GM12864 (cell line): ENCODE results near the gene CCL19.

Source experiments
- DNase-seq: peaks from one replicate; pipeline ENCODE4 v3.0.0-alpha.2; 2011; ENCODE audit warnings: low read depth
- H3K4me3 ChIP-seq: 2 replicates; pipeline ENCODE4 v1.5.1; 2011; ENCODE audit warnings: mild to moderate bottlenecking, low read depth, low read length, control low read depth
- CTCF ChIP-seq: IDR thresholded peaks from 2 replicates; pipeline ENCODE4 v1.5.1; 2011; ENCODE audit warnings: low read depth, mild to moderate bottlenecking, moderate library complexity, low read length, control low read depth, inconsistent platforms; ENCODE audit errors: missing control alignments

The CCL19 gene

GRCh38 chr9:34710023-34710422, 18.9 kb upstream of the CCL19 start, which contains the start of gene CCL21:
CCL21 (minus strand) TSS chr9:34710136; CDS start chr9:34710066, 70 bp downstream.
- H3K4me3 ChIP-seq, result no peak within 1 kb of the TSS
- no peak for DNase-seq
- TF ChIP-seq CTCF, result no peak

GRCh38 chr9:34709196-34709978, 18.3 kb upstream of the CCL19 start:
- no peak for TF ChIP-seq CTCF
- DNase-seq, result no peak

GRCh38 chr9:34707130-34707529, 16.1 kb upstream of the CCL19 start:
- DNase-seq, result no peak
- TF ChIP-seq CTCF, result no peak
- no peak overlapping the region for H3K4me3 ChIP-seq

More at GRCh38 chr9:34709196-34709978, 18.3 kb upstream of the CCL19 start:
- H3K4me3 ChIP-seq, result no peak overlapping the region

GRCh38 chr9:34701769-34702736, 11.0 kb upstream of the CCL19 start:
- TF ChIP-seq CTCF, result peak; percentile 98
- DNase-seq, result peak; percentile 18
- peak overlapping the region; percentile 17 for H3K4me3 ChIP-seq

- TF ChIP-seq CTCF, result peak; percentile 73
- no peak for DNase-seq
Measured at GRCh38 chr9:34701023-34701768, 10.1 kb upstream of the CCL19 start.

GRCh38 chr9:34694811-34695210, 3.7 kb upstream of the CCL19 start:
- no peak for TF ChIP-seq CTCF
- DNase-seq, result no peak
- H3K4me3 ChIP-seq, result no peak overlapping the region

More at GRCh38 chr9:34701023-34701768, 10.1 kb upstream of the CCL19 start:
- H3K4me3 ChIP-seq, result peak overlapping the region; percentile 17
